Cardiac fibroblast (primary cell): Measurements from ENCODE around the gene TCF19.
A peak's percentile ranks its signal among the peaks of the same experiment; 100 is the strongest.

Source experiments
- DNase-seq, 2 donors: peaks; one replicate each; pipeline versions ENCODE4 v3.0.0 to v3.0.0-alpha.2; 2010; ENCODE audit warnings: low read depth in 2 of 2
- H3K4me3 ChIP-seq, 2 donors: replicated peaks in 1 of 2; 1 replicate in 1 of 2; 2 replicates in 1 of 2; pipeline ENCODE4 v1.5.1; 2011; ENCODE audit warnings: low read depth in 2 of 2, low read length in 2 of 2, mild to moderate bottlenecking in 2 of 2, moderate library complexity in 1 of 2
- TF ChIP-seq, protein P1 (sequence below): IDR thresholded peaks from one replicate; pipeline ENCODE4 v1.5.1; 2011; ENCODE audit warnings: low read depth, mild to moderate bottlenecking, low read length, inconsistent platforms

The TCF19 gene

GRCh38 chr6:31158140-31158862 is at the start of gene TCF19:
Gene TCF19, plus strand, starts transcription at chr6:31158589. Its CDS starts 881 bp downstream, at chr6:31159470.
- DNase-seq: peak; percentile 100
- peak within 1 kb of the TSS; percentile 74 to 89 for H3K4me3 ChIP-seq
- TF ChIP-seq, protein P1, sequence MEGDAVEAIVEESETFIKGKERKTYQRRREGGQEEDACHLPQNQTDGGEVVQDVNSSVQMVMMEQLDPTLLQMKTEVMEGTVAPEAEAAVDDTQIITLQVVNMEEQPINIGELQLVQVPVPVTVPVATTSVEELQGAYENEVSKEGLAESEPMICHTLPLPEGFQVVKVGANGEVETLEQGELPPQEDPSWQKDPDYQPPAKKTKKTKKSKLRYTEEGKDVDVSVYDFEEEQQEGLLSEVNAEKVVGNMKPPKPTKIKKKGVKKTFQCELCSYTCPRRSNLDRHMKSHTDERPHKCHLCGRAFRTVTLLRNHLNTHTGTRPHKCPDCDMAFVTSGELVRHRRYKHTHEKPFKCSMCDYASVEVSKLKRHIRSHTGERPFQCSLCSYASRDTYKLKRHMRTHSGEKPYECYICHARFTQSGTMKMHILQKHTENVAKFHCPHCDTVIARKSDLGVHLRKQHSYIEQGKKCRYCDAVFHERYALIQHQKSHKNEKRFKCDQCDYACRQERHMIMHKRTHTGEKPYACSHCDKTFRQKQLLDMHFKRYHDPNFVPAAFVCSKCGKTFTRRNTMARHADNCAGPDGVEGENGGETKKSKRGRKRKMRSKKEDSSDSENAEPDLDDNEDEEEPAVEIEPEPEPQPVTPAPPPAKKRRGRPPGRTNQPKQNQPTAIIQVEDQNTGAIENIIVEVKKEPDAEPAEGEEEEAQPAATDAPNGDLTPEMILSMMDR: no peak

DNA sequence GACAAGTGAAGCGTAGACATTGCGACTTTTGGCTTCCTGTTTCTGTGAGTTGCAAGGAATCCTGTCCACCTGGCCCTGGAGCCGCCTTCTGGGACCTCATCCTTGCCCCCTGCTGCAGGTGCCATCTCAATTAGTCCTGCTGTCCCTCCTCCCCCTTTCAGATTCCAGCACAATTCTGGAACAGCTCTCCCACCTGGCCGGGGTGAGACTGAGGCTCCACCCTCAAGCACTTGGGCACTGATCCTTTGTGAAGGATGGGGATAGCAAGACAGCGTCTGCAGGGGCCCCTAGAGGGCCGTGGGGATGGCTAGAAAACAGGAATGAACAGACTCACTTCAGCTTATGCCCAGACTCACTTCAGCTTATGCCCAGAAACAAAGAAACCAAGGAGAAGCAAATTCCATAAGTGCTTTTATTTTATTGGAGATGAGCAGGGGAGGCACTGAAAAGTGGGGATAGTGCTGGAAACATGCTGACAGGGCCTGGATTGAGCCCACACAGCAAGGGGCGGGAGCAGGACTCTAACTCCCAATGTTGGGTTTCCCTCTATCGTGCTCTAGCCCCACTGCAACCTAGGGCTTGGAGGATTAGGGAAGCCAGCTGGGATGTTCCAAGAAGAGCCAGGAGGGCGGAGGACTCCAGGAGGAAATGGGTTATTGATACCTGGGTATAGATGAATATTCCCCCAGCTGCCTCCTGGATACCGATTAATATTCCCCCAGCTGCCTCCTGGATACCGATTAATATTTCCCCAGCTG is 47.4 kb upstream of the TCF19 start:
- no peak overlapping the region for H3K4me3 ChIP-seq
- TF ChIP-seq, protein P1: no peak
- no peak for DNase-seq

DNA sequence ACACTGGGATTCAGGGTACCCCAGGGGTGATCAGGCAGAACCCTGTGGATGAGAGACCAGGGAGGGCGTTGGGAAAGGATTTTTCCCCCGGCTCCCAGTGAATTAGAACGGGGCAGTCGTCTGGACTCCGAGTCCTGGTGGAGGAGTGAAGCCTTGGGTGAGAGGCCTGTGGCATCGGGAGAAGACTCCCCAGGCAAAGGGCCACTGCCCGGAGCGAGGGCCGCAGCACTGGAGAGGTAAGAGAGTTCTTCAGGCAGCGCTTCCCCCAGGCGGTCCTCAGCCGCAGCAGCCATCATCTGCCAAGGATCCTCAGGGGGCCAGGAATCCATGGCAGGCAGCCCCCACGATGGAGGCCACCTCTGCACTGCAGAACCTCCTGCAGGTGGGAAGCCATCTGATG is 46.7 kb upstream of the TCF19 start:
- no peak overlapping the region for H3K4me3 ChIP-seq
- TF ChIP-seq, protein P1: no peak

DNA sequence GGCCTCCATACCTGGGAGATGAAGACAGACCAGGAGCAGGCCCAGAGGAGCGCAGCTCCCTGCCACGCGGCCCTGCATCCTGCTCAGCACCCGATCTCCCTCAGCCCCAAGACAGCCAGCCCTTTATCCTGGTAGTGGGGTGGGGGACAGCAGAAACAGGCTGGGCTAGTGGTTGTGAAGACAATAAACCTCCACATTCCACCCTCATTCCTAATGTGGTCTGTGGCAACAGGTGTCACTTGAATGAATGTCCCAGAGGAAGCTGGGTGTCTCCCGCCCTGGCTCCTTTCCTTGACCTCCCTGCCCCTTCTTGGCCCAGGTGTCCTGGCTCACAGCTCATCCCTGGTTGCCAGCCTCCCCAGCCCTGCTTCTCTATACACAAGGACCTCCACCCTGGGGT is 45.9 kb upstream of the TCF19 start, which contains the start of gene C6orf15:
Gene C6orf15 (minus strand): TSS at position 98 of the 400 bp plus-strand sequence. CDS start 20 bp downstream, at position 78.
- TF ChIP-seq, protein P1: no peak

More for the DNA sequence above, 46.7 kb upstream of the TCF19 start:
- no peak for DNase-seq

GRCh38 chr6:31113861-31114540 is 44.4 kb upstream of the TCF19 start:
- TF ChIP-seq, protein P1: no peak
- H3K4me3 ChIP-seq: peak overlapping the region in 1 of 2 donors; percentile 39
- peak; percentile 19 to 47 for DNase-seq

More for the DNA sequence above, 45.9 kb upstream of the TCF19 start, which contains the start of gene C6orf15:
- DNase-seq: no peak
- no peak within 1 kb of the TSS for H3K4me3 ChIP-seq

GRCh38 chr6:31114541-31114878 is 43.9 kb upstream of the TCF19 start, which contains the start of gene PSORS1C1:
Gene PSORS1C1, plus strand, starts transcription at chr6:31114800. Its CDS starts 14,833 bp downstream, at chr6:31129633.
- TF ChIP-seq, protein P1: no peak
- H3K4me3 ChIP-seq: peak within 1 kb of the TSS; percentile 27 to 39
- peak; percentile 93 to 94 for DNase-seq
